Mucosa of rectum (tissue), 2 donors: ENCODE data around the gene CASTOR2.

Experiments
- H3K27ac ChIP-seq, 2 donors: one replicate each; pipeline ENCODE4 v1.7.0; 2013; ENCODE audit warnings: inconsistent platforms in 2 of 2, low read depth in 2 of 2, low read length in 2 of 2
- H3K27me3 ChIP-seq, 2 donors: one replicate each; pipeline ENCODE4 v1.7.0; 2013; ENCODE audit warnings: low read length in 2 of 2; ENCODE audit not compliant: control insufficient read depth in 2 of 2, insufficient read depth in 2 of 2
- H3K36me3 ChIP-seq, 2 donors: one replicate each; pipeline ENCODE4 v1.7.0; 2013; ENCODE audit warnings: low read length in 2 of 2; ENCODE audit not compliant: control insufficient read depth in 2 of 2, insufficient read depth in 2 of 2
- H3K4me1 ChIP-seq, 2 donors: one replicate each; pipeline ENCODE4 v1.7.0; 2013; ENCODE audit warnings: low read length in 2 of 2, mild to moderate bottlenecking in 1 of 2; ENCODE audit not compliant: control insufficient read depth in 2 of 2, insufficient read depth in 2 of 2
- H3K4me3 ChIP-seq, 2 donors: one replicate each; pipeline ENCODE4 v1.7.0; 2013; ENCODE audit warnings: low read length in 2 of 2
- H3K9ac ChIP-seq, 2 donors: one replicate each; pipeline ENCODE4 v1.7.0; 2013; ENCODE audit warnings: low read length in 2 of 2, low read depth in 1 of 2, mild to moderate bottlenecking in 1 of 2
- H3K9me3 ChIP-seq, 2 donors: one replicate each; pipeline ENCODE4 v1.7.0; 2013; ENCODE audit warnings: low read length in 2 of 2; ENCODE audit not compliant: control insufficient read depth in 2 of 2
- donor health status: healthy.
- donor health status: Normal muscosa, but diverticular disease.

CASTOR2 gene

GRCh38 chr7:75049817-75050216 is 85.3 kb downstream of the CASTOR2 start:
- Histone ChIP-seq H3K27me3 (no peaks in the 10 kb centered on the region), H3K27ac (no peak overlapping the region), H3K4me1 (no peaks in the 10 kb centered on the region), H3K9ac (no peak overlapping the region), H3K9me3 (no peaks in the 10 kb centered on the region), H3K36me3 (peaks cover 36 to 39% of the 10 kb centered on the region in 2 donors), H3K4me3 (no peak overlapping the region)

GRCh38 chr7:75050501-75050900 is 86.0 kb downstream of the CASTOR2 start:
- no peaks in the 10 kb centered on the region for H3K4me1 ChIP-seq
- H3K9ac ChIP-seq: no peak overlapping the region
- no peaks in the 10 kb centered on the region for H3K27me3 ChIP-seq
- H3K27ac ChIP-seq: no peak overlapping the region
- no peaks in the 10 kb centered on the region for H3K9me3 ChIP-seq
- H3K4me3 ChIP-seq: no peak overlapping the region
- peaks cover 36 to 46% of the 10 kb centered on the region in 2 donors for H3K36me3 ChIP-seq

GRCh38 chr7:75054744-75055143 is 90.2 kb downstream of the CASTOR2 start:
- Histone ChIP-seq H3K36me3 (peaks cover 45 to 68% of the 10 kb centered on the region in 2 donors), H3K4me1 (no peaks in the 10 kb centered on the region), H3K9me3 (no peaks in the 10 kb centered on the region), H3K27ac (no peak overlapping the region), H3K4me3 (no peak overlapping the region), H3K9ac (no peak overlapping the region), H3K27me3 (no peaks in the 10 kb centered on the region)

GRCh38 chr7:75055155-75055554 is 90.7 kb downstream of the CASTOR2 start:
- Histone ChIP-seq H3K27ac (peak overlapping the region in 1 of 2 donors; percentile 7), H3K36me3 (peaks cover 47 to 71% of the 10 kb centered on the region in 2 donors)

DNA sequence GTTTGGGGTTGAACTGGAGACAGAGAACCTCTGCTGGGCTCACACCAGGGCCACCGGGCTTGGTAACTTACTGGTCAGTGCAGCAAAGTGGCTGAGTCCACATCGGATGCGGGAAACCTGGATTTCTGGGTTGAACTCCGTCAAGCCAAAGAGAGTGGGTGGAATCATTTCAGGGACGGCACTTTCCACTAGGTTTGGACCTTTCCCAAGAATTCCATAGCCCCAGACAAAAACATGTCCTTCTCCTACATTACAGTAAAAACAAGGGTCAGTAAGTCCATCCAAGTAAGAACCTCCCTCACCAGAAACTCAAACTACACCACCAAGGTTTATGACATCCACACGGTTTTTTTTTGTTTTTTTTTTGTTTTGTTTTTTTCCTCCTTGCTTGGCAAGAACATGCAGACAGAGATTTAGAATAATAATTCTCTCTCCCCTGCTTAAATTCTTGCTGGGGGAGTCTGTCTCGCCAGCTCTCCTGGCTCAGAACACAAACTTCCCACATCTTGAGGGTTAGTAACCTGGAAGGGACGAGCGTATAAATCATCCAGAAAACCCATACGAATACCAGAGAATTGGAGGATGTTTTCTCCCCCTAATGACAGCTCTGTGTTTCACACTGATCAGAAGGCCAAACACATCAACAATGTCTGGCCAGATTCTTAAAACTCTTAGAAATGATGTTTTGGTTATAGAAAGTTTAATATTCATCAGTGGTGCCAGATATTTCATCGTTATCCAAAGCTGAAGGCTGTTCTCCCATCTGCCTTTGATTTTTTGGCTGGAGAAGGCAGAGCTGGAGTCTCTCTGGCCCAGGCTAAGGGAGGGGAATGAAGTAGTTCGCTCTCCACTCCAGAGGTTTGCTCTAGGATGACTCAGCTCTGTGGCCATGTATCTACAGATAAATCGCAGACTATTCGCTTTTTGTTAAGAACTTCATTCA is 91.6 kb downstream of the CASTOR2 start:
- no peaks in the 10 kb centered on the region for H3K27me3 ChIP-seq
- H3K4me1 ChIP-seq: no peaks in the 10 kb centered on the region
- no peak overlapping the region for H3K4me3 ChIP-seq
- H3K9ac ChIP-seq: peak overlapping the region in 1 of 2 donors; percentile 19
- H3K36me3 ChIP-seq: peaks cover 53 to 72% of the 10 kb centered on the region in 2 donors
- peak overlapping the region in 1 of 2 donors; percentile 13 for H3K27ac ChIP-seq
- no peaks in the 10 kb centered on the region for H3K9me3 ChIP-seq

More at GRCh38 chr7:75055155-75055554, 90.7 kb downstream of the CASTOR2 start:
- Histone ChIP-seq H3K9ac (no peak overlapping the region), H3K27me3 (no peaks in the 10 kb centered on the region), H3K9me3 (no peaks in the 10 kb centered on the region), H3K4me1 (no peaks in the 10 kb centered on the region), H3K4me3 (no peak overlapping the region)

DNA sequence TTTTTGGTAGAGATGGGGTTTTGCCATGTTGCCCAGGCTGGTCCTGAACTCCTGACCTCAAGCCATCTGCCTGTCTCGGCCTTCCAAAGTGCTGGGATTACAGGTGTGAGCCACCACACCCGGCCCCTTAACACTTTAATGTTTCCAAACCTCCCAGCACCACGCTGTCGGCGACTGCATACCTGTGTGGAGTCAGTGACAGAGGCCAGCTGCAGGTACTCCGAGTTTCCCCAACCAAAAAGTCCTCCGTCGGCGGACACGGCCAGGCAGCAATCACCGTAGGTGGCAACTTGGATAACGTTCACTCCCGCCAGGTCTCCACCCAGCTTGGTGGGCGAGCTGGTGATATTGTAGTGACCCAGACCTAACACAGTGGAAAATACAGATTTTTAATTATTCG is 93.9 kb downstream of the CASTOR2 start:
- Histone ChIP-seq H3K4me1 (no peaks in the 10 kb centered on the region), H3K36me3 (peaks cover 55 to 81% of the 10 kb centered on the region in 2 donors), H3K27me3 (no peaks in the 10 kb centered on the region), H3K9ac (no peak overlapping the region), H3K9me3 (no peaks in the 10 kb centered on the region), H3K4me3 (no peak overlapping the region), H3K27ac (no peak overlapping the region)

GRCh38 chr7:75064291-75064690 is 99.8 kb downstream of the CASTOR2 start:
- Histone ChIP-seq H3K36me3 (peaks cover 45 to 60% of the 10 kb centered on the region in 2 donors), H3K27ac (no peak overlapping the region), H3K4me3 (no peak overlapping the region)

GRCh38 chr7:75064801-75065200 is 100.3 kb downstream of the CASTOR2 start:
- Histone ChIP-seq H3K9me3 (no peaks in the 10 kb centered on the region), H3K9ac (no peak overlapping the region), H3K36me3 (peaks cover 46 to 59% of the 10 kb centered on the region in 2 donors), H3K27me3 (no peaks in the 10 kb centered on the region), H3K4me1 (no peaks in the 10 kb centered on the region), H3K4me3 (no peak overlapping the region), H3K27ac (no peak overlapping the region)

More at GRCh38 chr7:75064291-75064690, 99.8 kb downstream of the CASTOR2 start:
- H3K9ac ChIP-seq: no peak overlapping the region
- H3K4me1 ChIP-seq: no peaks in the 10 kb centered on the region
- H3K9me3 ChIP-seq: no peaks in the 10 kb centered on the region
- H3K27me3 ChIP-seq: no peaks in the 10 kb centered on the region

- Histone ChIP-seq H3K27me3 (no peaks in the 10 kb centered on the region), H3K4me3 (no peak overlapping the region), H3K36me3 (peaks cover 40 to 52% of the 10 kb centered on the region in 2 donors), H3K9me3 (no peaks in the 10 kb centered on the region), H3K9ac (no peak overlapping the region), H3K27ac (no peak overlapping the region), H3K4me1 (no peaks in the 10 kb centered on the region)
Observed at GRCh38 chr7:75066521-75066920, 102.0 kb downstream of the CASTOR2 start.

DNA sequence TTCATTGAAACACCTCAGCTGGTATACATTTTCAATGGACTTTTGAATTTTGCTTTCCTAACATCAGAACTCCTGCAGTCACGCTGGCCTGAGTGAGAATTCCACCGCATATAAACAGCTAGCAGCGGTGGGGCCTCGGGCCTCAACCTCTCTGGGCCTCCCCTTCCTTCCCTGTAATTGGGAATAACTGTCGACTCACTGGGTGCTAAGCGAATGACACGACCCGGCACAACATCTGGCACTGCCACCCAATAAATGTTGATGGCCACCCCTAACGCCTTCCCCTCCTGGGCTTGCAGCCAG is 108.4 kb downstream of the CASTOR2 start:
- Histone ChIP-seq H3K4me3 (peak overlapping the region; percentile 93 to 96), H3K36me3 (peaks cover 7 to 13% of the 10 kb centered on the region in 2 donors), H3K9ac (peak overlapping the region; percentile 68 to 89), H3K4me1 (peaks cover 4 to 5% of the 10 kb centered on the region in 2 donors), H3K27ac (peak overlapping the region; percentile 82 to 86), H3K9me3 (no peaks in the 10 kb centered on the region), H3K27me3 (no peaks in the 10 kb centered on the region)
